HG03575 (cell line): Measurements from ENCODE around the gene BRMS1.
"Not testable (repeated sequence)": the region's sequence is repeated elsewhere in the genome, so short reads cannot be mapped to it uniquely, and the experiment has no call there.

Source experiments
- ATAC-seq: cut with Tn5 transposase; IDR thresholded peaks from one replicate; pipeline ENCODE4 v1.9.1; 2021; ENCODE audit not compliant: unreplicated experiment, insufficient number of reproducible peaks, low FRiP score; ENCODE audit errors: extremely low read depth

Gene BRMS1

GRCh38 chr11:66344550-66345315 is at the start of gene BRMS1:
Gene BRMS1, minus strand, starts transcription at chr11:66345104. Its CDS starts 2,870 bp downstream, at chr11:66342234.
- no peak for ATAC-seq

GRCh38 chr11:66393954-66394353 is 49.0 kb upstream of the BRMS1 start:
- no peak for ATAC-seq

GRCh38 chr11:66391322-66391721 is 46.4 kb upstream of the BRMS1 start:
- ATAC-seq, result no peak

GRCh38 chr11:66388780-66389386 is 44.0 kb upstream of the BRMS1 start:
- no peak for ATAC-seq

- no peak for ATAC-seq
These were observed 41.5 kb upstream of the BRMS1 start for GRCh38 chr11:66386171-66387069.

GRCh38 chr11:66384316-66384715 is 39.4 kb upstream of the BRMS1 start:
- not testable (repeated sequence) for ATAC-seq

- ATAC-seq, result not testable (repeated sequence)
These were observed 35.4 kb upstream of the BRMS1 start for GRCh38 chr11:66380264-66380663.

GRCh38 chr11:66373690-66374287 is 28.9 kb upstream of the BRMS1 start:
- not testable (repeated sequence) for ATAC-seq

- ATAC-seq, result no peak
These were observed 28.4 kb upstream of the BRMS1 start for GRCh38 chr11:66373265-66373664.

GRCh38 chr11:66371627-66372415 is 26.9 kb upstream of the BRMS1 start, which contains the start of gene SLC29A2:
Gene SLC29A2, minus strand, starts transcription at chr11:66371760. Its CDS starts 169 bp downstream, at chr11:66371591.
- ATAC-seq, result no peak

GRCh38 chr11:66369073-66369894 is 24.4 kb upstream of the BRMS1 start:
- no peak for ATAC-seq

- no peak for ATAC-seq
These were observed 23.6 kb upstream of the BRMS1 start for GRCh38 chr11:66368484-66368883.

- ATAC-seq, result no peak
These were observed 22.8 kb upstream of the BRMS1 start for GRCh38 chr11:66367561-66368312.

GRCh38 chr11:66366844-66367477 is 22.1 kb upstream of the BRMS1 start:
- ATAC-seq, result no peak

GRCh38 chr11:66365711-66366619 is 21.1 kb upstream of the BRMS1 start:
- ATAC-seq, result no peak

- no peak for ATAC-seq
These were observed 20.3 kb upstream of the BRMS1 start for GRCh38 chr11:66365166-66365565.
